NCI-H128 (cell line): ENCODE measurements around the gene MAPK11.
A peak's percentile ranks its signal among the peaks of the same experiment; 100 is the strongest.
"Not testable (repeated sequence)": the region's sequence is repeated elsewhere in the genome, so short reads cannot be mapped to it uniquely, and the experiment has no call there.

Experiments
- DNase-seq: peaks from one replicate; lab custom pipeline; 2025; ENCODE audit not compliant: unreplicated experiment; lab: John Stamatoyannopoulos, UW

Gene MAPK11

DNA sequence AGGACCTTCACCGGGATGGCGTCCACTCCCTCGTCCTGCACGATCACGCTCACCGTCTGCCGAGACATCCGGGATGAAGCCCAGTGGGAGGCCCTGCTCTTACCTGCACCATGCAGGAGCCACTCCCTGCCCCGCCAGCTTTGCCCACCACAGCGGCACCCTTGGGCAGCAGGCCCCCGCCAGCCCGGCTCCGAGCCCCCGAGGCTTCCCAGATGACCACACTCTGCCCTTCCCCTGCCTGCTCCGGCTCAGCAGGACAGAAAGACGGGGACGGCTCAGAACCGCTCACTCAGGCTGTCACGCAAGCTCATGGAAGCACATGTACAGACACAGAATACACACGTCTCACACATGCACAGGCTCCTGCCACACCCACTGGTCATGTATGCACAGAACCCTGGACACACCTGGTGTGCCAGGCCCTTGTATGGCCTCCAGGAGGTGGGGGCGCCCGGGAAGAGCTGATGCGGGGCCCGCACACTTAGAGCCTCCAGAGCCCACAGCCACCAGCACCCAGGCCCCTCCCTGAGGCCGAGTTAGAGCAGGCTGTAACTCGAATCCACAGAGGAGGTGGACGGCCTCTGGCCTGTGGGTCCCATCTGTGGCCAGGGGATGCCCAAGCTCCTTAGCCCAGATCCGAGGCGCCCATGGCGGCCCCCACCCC, 8.9 kb upstream of the MAPK11 start:
- no peak for DNase-seq

DNA sequence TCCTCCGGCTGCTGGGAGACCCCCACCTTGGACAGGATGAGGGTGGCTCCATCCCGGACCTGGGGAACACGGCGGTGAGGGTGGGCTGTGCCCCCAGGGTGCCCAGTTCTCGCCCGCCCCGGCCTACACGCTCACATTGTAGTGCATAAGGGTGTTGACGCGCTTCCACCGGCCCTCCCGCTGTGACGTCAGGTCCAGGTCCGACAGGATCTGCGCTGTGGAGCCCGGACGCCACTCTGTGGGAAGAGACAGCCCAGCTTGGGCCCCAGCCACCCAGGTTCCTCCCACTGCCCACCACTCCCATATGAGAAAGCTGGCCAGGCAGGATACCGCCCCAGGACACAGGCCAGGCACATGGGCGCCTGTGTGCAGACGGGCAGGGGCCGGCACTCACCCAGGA, 8.3 kb upstream of the MAPK11 start:
- DNase-seq: no peak

DNA sequence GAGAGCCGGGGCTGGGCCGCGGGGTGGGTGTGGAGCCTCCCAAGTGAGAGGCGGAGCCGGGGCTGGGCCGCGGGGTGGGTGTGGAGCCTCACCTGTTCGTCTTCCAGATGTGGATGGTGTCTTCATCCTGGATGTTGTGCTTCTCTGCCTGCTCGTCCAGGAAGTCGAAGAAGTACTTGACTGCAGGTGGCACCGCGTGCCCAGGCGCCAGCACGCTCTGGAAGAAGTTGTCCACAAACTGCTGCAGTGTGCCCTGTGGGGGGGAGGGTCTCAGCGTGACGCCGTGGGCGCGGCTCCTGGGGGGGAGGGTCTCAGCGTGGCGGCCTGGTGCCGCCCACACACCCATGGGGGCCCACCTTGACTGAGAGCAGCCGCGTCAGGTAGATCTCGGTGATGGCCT, 7.6 kb upstream of the MAPK11 start:
- no peak for DNase-seq

DNA sequence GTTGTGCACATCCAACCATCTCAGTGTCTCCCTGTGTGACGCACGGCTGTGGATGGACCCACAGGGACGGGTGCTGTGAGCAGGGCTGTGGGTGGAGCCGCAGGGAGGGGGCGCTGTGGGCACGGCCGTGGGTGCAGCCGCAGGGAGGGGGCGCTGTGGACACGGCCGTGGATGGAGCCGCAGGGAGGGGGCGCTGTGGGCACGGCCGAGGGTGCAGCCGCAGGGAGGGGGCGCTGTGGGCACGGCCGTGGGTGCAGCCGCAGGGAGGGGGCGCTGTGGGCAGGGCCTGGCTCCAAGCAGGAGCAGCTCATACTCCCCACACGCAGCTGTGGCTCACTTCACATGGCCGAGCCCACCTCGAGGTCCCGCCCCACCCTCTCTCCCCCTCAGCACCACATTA, 6.0 kb upstream of the MAPK11 start:
- no peak for DNase-seq

DNA sequence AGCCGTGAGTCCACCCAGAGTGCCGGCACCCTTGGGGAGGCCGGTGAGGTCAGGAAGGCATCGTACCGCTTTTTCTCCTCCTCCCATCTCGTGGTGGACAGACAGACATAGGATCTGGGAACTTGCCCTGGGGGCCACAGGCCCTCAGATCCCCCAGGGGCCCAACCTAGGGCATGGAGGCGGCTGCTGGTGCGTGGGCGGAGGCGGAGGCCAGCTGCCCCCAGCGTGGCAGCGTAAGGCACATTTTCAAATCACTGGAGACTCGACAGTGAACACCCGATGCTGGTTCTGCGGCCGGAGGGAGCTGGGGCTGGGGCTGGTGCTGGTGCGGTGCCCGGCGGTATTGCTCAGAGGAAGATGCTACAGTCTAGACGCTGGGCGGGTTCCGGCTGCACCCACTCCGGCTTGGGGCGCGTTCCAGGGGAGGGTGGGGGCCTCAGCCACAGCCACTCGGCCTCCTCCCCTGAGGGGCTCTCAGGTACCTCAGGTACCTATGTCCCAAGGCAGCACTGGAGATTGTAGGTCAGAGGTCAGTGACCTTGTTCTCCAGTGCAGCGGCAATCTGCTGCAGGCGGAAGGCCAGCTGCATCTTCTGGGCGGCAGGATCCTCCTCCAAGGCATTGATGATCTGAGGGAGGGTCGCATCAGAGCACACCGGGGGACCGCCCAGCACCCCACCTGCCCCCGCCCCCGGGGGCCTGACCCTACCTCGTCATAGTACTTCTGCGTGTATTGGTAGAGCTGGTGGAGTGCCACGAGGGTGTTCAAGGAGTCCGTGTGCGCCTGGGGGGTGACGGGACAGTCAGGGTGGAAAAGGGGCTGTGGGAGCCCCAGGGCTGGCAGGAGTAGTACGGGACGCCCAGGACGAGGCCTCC, 5.2 kb upstream of the MAPK11 start:
- no peak for DNase-seq

DNA sequence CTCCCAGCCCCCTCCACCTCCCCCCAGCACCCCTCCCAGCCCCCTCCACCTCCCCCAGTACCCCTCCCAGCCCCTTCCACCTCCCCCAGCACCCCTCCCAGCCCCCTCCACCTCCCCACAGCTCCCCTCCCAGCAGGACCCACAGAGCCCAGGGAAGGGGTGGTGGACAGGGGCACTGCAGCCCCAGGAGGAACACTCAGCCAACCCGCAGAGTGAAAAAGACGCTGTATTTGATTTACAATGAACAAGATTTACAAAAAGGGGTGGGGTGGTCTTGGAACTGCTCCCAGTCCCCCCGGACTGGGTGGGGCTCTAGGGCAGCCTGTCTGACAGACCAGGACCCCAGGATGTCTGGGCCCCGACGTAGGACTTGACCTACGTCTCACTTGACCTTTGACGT, 4.6 kb upstream of the MAPK11 start:
- DNase-seq: no peak

DNA sequence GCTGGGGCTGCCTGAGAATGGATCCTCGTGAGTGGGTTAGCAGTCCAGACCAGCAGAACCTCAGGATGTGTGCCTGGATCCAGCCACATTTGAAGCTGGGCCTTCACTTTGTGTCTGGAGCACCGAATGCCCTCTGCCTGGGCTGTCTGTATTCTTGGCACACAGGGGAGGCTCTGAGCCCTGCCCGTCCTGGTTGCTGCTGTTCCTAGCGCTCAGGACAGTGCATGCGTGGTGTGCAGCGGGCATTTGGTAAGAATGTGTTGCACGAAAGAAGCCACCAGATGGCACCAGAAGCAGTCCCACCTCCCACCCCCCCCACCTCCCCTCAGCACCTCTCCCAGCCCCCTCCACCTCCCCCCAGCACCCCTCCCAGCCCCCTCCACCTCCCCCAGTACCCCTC, 4.1 kb upstream of the MAPK11 start:
- DNase-seq: no peak

DNA sequence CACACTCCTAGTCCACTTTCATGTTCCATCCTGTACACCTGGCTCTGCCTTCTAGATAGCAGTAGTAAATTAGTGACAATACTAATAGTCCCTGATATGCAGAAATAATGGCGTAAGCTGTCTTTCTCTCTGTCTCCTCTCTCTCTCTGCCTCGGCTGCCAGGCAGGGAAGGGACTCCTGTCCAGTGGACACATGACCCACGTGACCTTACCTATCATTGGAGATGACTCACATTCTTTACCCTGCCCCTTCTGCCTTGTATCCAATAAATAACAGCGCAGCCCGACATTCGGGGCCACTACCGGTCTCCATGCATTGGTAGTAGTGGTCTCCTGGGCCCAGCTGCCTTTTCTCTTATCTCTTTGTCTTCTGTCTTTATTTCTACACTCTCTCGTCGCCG, 3.6 kb upstream of the MAPK11 start:
- not testable (repeated sequence) for DNase-seq

DNA sequence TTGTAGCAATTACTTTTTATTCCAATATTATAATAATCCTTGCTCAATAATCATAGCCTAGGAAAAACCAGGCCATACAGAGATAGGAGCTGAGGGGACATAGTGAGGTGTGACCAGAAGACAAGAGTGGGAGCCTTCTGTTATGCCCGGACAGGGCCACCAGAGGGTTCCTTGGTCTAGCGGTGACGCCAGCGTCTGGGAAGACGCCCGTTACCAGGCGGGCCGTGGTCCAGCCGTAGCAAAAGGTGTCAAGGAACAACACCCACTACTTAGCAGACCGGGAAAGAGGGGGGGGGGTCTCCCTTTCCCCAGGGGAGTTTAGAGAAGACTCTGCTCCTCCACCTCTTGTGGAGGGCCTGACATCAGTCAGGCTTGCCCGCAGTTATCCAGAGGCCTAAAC, 3.2 kb upstream of the MAPK11 start:
- not testable (repeated sequence) for DNase-seq

DNA sequence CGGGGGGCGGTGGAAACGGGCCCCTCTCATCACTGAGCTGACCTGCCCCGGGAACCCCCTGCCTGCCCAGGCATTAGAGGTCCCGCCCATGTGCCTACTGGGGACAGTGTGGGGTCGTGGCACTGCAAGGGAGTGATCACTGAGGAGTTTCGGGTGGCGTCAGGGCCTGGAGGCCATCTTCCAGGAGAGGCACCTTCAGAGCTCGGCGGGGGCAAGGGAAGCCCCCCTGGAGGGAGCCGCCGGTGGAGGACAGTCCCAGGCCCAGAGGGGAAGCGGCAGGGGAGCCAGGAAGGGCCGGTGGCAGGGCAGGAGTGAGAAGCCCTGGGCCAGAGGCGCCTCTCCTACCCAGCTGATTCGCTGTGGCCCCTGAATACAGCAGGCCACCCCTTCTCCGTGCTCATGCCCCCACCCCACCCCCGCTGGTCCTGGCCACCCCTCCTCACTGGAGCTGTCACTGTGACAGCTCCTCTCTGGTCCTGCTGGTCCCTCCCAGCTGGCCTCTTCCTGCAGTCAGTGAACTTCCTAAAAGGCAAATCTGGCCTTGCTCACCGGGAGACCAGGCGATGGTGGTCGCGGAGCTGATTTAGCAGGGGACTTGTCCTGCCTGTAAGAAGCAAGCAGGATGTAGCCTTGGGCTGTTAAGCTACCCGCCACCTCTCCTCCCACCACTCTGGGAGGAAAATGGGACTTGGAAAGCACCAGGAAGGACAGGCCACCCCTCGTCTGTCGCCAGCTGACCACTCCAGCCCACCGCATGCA, 2.0 kb upstream of the MAPK11 start:
- DNase-seq: no peak

DNA sequence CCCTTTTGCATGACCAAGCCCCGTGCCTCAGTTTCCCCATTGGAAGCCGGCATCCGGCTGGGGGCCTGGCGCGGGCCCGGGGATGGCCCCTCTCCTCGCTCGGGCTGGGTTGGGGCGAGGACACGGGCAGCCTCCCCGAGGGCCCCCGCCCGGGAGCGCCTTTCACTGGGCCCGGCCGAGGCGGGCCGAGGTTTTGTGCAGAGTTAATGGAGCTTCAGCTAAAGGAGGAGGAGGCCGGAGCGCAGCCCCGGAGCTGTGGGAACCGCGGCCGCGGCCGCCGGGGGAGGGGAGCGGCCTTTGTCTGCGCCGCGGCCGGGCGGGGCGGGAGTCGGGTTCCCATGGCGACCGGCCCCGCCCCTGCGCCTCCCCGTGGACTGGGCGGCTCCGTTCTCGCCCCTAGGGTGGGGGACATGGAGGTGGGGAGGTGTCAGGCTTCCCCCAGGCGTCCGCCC, 1.4 kb upstream of the MAPK11 start:
- DNase-seq: peak; percentile 24

DNA sequence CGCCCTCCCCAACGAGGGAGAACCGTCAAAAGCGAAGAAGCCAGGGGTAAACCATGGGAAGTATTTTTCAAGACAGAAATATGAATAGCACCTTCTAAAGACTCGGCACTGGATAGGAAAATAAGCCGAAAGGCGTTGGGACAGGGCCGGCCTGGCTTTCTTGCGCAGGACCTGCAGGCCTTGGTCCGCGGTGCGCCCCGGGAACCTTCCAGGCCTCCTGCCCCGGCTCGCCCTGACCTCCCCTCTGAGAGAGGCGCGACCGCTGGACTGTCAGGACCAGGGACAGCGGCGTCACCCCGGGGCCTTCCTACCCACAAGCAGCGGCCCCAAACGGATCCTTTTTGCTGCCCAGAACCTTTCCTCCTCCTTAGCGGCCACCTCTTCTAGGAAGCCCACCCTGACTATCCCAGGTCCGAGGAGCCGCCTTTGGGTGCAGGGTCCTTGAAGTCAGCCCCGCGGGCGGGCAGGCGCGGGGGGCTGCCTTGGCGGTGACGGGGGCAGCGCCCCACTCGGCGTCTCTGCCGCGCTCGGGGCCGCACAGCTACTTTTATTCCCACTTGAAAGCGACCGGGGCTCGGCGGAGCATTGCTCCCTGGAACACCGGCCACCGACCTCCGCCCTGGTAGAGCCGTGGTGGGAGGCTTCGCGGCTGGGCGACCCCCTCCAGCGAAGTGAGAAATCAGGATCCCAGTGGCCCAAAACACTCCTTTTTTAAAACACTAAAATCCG, 650 bp upstream of the MAPK11 start:
- no peak for DNase-seq

DNA sequence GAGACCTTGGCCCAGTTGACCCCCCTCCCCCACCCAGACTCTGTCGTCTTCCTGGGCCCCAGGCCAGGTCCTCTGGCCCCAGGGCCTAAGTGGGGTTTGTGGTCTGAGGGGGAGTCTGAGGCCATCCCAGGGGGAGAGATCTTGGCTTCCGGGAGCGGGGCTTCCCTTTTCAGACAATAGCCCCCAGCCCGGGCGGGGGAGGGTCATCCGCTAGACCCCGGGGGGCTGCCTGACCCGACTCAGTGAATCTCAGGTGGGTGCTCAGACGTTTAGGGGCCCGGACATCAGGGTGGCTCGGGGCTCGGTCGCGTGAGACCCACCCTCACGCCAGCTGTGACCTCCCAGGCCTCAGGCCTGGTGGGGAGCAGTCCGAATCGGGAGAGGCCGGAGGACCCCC, 609 bp downstream of the MAPK11 start:
- DNase-seq: no peak

DNA sequence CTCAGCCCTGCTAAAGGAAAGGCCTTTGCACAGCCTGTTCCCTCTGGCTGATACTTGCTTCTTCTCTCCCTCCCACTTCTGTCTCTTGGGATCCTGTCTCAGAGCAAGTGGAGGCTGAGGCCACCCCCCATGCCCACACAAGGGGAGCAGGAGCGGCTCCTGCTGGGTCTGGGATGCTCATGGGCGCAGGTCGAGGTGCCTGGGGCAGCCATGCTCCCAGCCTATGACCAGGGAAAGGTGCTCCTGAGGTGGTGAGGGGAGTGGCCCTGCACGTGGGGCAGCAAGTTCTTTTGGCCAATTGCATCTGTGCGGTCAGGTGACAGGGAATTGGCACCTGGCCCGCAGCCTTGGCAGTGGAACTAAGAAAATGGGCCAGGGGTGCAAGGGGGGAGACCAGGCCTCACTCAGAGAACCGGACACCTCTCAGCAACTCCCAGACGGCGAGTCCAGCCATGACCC, 1.5 kb downstream of the MAPK11 start:
- no peak for DNase-seq

DNA sequence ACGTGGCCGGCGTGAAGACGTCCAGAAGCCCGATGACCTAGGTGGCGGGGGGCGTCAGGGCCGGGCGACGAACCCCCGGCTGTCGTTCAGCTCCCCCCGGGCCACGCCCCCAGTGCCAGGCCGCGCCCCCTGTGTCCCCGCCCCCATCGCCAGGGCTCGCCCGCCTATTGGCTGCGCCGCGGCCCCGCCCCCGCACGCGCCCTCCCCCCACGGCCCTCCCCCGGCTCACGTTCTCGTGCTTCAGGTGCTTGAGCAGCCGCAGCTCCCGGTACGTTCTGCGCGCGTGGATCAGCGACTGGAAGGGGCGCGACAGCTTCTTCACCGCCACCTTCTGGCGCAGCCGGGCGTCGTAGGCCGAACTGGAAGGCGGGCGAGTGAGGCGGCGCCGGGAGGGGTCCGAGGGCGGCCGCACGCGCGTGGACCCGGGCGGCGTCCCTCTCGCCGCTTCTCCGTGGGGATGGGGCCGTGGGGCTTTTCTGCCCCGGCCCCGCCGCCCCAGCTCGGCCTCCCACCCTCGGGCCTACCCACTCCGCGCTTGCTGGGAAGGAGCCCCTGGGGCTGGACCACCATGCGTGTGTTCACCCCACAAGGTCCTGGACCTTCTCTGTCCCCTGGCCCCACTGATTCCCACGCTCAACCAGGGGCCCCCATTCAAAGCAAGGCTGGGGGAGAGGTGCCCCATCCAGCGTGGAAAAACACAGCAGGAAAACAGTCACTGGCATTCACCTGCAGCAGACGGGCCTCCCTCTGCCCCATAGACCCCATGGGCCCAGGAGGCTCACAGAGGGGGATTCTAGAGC, 2.4 kb downstream of the MAPK11 start:
- no peak for DNase-seq

DNA sequence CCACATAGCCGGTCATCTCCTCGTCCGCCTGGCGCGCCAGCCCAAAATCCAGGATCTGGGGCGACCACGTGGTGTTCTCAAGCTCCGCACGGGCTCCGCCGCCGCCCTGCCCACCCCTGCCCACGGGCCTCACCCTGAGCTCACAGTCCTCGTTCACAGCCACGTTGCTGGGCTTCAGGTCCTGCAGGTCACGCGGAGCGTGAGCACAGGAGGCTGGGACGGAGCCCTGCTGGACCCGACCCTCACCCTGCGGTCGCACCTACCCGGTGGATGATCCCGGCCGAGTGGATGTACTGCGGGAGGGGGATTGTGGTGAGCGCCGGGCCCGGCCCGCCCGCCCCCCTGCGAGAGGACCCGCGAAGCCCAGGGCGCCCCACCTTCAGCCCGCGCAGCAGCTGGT, 3.2 kb downstream of the MAPK11 start:
- no peak for DNase-seq

DNA sequence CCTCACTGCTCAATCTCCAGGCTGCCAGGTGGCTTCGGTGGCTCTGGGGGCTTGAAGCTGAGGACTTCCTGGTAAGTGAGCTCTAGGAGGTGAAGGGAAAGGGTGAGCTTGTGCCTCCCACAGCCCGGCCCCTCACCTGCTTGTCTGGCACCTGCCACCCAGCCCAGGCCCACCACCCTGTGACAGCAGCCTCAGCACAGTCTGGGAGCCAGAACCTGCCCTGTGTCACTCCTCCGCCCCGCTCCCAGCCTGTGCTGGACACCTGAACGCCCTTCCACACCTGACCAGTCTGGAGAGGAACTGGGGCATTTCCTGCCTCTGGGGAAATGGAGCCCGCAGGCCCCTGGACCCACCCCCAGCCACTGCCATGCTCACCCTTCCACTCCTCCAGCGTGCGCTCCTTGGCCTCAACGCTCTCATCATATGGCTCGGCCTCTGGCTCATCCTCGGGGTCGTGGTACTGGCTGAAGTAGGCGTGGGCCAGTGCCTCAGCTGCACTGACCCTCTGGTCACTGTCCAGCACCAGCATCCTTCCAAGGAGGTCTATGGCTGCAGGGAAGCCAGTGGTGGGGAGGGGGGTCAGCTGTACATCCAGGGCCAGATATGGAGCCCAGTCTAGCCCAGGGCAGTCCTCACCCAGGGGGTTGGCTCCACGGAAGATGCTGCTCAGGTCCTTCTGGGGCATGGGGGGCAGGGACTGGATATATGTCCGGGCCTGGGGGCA, 5.1 kb downstream of the MAPK11 start:
- no peak for DNase-seq

DNA sequence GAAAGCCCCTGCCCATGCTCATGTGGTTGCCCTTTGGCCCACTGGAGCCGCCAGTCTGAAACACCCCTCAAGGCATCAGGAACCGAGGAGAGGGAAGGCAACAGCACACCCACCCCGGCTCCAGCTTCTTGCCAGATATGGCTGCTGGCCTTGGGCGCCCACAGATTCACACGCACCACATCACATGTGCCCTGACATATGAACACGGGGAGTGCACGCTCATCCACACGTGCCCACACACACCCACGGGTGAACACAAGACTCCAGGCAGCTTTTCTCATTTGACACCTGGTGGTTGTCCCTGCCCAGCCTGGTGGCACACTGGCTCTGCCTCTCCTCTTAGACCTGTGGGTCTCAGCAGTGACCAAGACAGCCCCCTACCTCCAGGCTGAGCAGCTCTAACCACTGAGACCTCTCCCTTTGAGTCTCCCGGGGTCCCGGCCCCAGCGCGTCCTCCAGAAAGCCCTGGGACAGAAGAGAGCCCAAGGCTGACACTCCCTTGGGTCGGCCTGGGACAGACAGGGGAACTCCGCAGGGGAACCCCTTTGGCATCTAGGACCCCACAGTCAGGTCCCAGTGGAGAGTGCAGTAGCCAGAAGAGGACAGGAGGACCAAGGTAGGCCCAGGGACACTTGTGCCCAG, 6.0 kb downstream of the MAPK11 start:
- DNase-seq: no peak

DNA sequence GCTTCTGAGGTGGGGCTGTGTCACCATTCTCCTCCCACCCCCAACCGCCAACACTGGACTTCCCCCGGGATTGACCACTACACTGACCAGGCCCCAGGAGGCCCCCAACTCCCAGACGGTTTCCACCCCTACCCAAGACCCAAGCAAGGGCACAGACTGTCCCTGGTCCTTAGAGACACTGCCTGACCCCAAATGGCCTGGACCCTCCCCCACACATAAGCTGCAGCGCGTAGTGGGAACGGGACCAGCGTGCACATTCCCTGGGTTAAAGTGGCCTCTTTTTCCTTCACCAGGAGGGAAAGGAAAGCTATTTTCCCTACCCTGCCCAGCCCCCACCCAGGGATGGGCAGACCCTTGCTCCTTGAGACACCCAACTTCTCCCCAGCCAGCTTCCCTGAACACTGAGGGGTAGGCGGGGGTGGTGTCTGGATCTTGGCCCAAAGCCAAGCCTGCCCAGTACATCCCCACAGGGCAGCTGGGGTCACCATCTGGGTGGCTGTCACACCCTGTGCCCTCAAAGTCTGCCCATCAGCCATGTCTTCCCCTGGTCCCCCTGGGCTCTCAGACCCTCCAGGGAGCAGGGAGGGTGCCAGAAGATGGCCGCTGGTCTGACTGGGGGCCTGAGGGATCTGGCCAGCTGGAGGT, 7.1 kb downstream of the MAPK11 start:
- DNase-seq: no peak
